HG03175 (cell line): ENCODE results near the gene ZNF467.

ENCODE experiments used
- ATAC-seq: cut with Tn5 transposase; IDR thresholded peaks from one replicate; pipeline ENCODE4 v1.9.1; 2021; ENCODE audit warnings: mild to moderate bottlenecking, moderate library complexity; ENCODE audit not compliant: unreplicated experiment

Gene ZNF467

GRCh38 chr7:149773446-149774236 lies at the start of gene ZNF467:
Gene ZNF467, minus strand, starts transcription at chr7:149773588. Its CDS starts 2,556 bp downstream, at chr7:149771032.
- no peak for ATAC-seq

- ATAC-seq: no peak
These were observed 49.1 kb upstream of the ZNF467 start for GRCh38 chr7:149822353-149822943.

- ATAC-seq: no peak
These were observed 48.1 kb upstream of the ZNF467 start for GRCh38 chr7:149821191-149822148.

- no peak for ATAC-seq
These were observed 47.3 kb upstream of the ZNF467 start for GRCh38 chr7:149820622-149821190.

DNA sequence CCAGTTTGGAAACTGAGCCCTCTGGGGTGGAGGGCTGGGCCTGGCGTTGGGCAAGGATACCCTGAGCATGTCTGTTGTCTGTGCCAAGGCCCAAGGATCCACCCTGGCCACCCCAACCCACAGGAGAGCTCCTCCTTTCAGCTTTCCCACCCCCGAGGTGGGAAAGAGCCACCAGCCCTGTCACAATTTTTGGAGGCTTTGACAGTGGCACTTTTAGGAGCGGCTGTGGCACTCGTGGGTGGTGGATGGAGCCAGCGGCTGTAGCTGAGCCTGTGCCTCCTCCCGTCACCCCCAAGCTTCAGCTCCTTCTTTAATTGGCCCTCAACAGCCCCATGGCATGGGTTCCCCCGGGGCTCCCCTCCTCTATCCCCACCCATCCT lies 46.6 kb upstream of the ZNF467 start:
- no peak for ATAC-seq

- no peak for ATAC-seq
These were observed 46.0 kb upstream of the ZNF467 start for GRCh38 chr7:149819141-149819960.

DNA sequence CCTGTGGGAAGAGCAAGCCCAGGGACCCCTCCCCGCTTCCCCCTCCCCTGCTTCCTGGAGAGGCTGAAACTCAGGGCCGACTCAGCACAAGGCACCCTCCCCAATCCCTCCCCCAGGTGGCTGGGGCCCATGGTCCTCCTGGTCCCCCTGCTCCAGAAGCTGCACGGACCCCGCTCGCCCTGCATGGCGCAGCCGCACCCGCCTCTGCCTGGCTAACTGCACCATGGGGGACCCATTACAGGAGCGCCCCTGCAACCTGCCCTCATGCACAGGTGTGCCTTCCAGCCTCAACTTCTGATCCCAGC lies 45.1 kb upstream of the ZNF467 start:
- ATAC-seq: no peak

DNA sequence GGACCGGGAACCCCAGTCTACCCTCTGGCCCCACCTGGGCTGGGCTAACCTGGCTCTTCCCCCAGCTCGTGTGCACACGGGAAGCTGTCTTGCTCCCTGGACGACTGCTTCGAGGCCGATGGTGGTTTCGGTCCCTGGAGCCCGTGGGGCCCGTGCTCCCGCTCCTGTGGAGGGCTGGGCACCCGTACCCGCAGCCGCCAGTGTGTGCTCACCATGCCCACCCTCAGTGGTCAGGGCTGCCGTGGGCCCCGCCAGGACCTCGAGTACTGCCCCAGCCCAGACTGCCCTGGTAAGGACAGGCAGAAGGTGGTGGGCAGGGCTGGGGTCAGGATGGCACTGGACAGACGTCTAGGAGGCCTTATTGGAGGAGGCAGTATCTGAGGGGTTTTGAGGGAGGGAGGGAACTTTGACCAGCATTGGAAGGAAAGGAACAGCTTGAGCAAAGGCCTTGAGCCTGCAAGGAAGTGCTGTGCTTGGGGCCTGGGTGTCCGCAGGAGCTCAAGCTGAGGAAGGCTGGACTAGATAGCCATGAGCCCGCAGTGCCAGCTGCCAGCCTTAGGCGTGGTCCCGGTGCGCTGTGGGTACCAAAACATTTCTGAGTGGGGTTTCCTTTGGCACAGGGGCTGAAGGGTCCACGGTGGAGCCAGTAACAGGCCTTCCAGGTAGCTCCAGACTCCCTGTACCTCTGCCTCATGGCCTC lies 44.6 kb upstream of the ZNF467 start:
- no peak for ATAC-seq

- ATAC-seq: no peak
These were observed 43.9 kb upstream of the ZNF467 start for GRCh38 chr7:149817301-149817771.

- no peak for ATAC-seq
These were observed 43.4 kb upstream of the ZNF467 start for GRCh38 chr7:149816794-149817193.

GRCh38 chr7:149816267-149816751 lies 42.9 kb upstream of the ZNF467 start:
- no peak for ATAC-seq

DNA sequence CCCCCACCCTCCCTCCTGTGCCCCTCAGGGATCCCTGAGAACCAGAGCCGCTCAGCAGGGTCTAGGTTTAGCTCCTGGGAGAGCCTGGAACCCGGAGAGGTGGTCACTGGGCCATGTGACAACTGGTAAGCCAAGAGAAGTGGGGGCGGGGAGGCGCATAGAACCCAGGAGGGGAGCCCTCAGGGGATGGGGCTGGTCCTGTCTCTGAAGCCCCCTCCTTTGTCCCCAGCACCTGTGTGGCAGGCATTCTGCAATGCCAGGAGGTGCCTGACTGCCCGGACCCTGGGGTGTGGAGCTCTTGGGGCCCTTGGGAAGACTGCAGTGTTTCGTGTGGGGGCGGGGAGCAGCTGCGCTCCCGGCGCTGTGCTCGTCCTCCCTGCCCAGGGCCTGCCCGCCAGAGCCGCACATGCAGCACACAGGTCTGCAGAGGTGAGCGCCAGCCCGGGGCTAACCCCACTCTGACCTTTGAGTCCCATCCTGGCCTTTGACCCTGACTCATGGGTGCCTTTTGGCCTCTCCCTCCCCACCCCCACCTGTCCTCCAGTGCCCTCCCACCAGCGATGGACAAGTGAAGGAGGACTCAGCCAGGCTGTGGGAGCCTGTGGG lies 42.4 kb upstream of the ZNF467 start:
- no peak for ATAC-seq

DNA sequence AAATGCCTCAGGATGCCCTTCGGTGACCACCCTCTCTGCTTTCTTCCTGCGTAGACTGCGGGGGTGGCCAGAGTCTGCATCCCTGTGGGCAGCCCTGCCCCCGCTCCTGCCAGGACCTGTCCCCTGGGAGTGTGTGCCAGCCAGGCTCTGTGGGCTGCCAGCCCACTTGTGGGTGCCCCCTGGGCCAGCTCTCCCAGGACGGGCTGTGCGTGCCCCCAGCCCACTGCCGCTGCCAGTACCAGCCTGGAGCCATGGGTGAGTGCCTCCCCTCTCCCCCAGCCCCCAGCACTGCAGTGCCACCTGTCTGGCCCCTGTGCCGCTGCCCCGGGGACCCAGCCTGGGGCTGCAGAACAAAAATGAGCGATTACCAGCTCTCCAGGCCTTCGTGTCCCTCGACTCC lies 41.7 kb upstream of the ZNF467 start:
- ATAC-seq: no peak

DNA sequence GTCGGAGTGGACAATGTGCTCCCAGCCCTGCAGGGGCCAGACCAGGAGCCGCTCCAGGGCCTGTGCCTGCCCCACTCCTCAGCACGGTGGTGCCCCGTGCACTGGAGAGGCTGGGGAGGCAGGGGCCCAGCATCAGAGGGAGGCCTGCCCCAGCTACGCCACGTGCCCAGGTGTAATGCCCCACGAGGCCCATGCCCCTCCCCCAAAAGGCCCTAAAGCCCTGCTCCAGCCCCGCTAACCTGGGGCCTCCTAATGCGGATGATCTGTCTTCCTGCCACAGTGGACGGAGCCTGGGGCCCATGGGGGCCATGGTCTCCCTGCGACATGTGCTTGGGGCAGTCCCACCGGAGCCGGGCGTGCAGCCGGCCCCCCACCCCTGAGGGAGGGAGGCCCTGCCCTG lies 41.1 kb upstream of the ZNF467 start:
- ATAC-seq: no peak

DNA sequence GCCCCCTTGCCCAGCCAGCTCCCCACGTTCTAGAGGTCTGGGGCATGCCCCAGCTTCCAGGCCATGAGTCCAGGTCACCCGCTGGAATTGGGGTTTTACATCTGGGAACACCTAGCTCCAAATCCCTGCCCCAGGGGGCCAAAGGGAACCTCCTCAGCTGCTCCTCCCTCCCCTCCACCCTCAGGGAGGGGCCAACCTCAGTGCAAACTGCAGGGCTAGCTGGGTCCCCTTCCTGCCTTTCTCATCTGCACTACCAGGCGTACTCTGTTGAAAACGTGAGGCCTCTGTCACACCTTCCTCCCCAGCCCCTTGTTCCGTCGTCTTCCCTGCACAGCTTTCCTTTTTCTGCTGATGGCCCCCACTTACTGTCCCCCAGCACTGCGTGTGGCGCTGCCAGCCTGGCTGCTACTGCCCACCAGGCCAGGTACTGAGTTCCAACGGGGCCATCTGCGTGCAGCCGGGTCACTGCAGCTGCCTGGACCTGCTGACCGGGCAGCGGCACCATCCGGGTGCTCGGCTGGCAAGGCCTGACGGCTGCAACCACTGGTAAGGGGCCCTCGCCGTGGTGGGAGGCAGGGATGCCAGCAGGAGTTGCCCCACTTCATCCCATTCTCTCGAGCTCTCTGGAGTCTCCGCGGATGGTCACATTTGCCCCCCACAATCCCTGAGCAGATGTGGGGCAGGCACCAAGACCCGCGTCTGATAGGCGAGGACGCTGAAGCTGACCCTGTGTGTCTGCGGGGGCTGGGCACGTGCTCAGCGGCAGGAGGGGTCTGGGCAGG lies 40.1 kb upstream of the ZNF467 start:
- ATAC-seq: no peak

DNA sequence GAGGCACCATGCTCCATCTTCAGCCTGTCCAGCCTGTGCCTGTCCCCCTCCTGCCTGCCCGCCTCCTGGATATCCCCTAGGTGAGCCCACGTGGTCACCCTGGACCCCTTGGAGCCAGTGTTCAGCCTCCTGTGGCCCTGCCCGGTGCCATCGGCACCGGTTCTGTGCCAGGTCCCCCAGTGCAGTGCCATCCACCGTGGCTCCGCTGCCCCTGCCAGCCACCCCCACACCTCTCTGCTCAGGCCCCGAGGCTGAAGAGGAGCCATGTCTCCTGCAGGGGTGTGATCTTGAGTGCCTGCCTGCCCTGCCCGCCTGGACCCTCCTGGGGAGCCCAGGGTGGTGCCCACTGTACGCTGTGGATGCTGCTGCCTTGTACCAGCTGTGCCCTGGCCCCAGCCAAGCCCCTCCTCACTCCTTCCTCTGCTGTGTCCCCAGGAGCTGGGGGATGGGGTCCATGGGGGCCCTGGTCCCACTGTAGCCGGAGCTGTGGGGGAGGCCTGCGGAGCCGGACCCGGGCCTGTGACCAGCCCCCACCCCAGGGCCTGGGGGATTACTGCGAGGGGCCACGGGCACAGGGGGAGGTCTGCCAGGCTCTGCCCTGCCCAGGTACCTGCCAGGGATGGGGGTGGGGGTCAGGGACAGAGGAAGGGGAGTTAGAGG lies 38.6 kb upstream of the ZNF467 start:
- no peak for ATAC-seq

DNA sequence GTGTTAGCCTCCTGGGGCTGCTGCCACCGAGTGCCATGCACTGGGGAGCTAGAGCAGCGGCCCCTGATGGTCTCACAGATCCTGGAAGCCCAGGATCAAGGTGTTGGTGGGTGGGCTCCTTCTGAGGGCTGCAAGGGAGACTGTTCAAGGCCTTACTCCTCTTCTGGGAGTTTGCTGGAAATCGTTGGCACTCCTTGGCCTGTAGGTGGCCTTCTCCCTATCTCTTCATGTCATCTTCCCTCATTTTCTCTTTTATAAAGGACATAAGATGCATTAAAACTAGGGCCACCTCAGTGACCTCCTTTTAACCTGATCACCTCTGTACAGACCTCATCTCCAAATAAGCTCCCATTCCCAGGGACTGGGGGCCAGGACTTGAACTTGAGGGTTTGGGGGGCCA lies 37.8 kb upstream of the ZNF467 start:
- no peak for ATAC-seq

DNA sequence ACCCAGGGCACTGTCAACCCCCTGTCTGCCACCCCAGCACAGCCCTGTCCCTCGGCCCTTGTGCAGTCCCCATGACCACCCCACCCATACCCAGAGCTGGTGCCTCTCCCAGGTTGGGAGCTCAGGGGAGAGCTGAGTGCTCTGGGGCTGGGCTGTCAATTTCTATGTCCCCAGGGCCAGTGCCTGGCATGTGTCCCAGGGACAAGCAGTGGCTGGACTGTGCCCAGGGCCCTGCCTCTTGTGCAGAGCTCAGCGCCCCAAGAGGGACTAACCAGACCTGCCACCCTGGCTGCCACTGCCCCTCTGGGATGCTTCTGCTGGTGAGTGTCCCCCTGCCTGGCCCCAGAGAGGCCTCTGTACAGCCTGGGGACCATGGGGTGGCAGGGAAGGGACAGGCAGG lies 35.8 kb upstream of the ZNF467 start:
- no peak for ATAC-seq
